MV-4-11 (cell line): Measurements from ENCODE around the gene RAI14.

ENCODE experiments used
- DNase-seq: peaks from one replicate; lab custom pipeline; 2025; lab: John Stamatoyannopoulos, UW

The RAI14 gene

DNA sequence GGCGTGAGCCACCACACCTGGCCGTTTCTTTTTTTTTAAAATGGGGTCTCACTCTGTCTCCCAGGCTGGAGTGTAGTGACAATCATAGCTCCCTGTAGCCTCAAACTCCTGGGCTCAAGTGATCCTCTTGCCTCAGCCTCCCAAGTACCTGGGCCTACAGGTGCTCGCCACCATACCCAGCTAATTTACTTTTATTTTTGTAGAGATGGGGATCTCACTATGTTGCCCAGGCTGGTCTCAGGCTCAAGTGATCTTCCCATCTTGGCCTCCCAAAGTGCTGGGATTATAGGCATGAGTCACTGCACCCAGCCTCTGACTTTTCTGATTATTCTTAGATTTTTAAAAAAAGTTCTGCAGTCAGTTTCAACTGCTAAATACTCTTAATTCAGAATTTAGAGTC is 21.3 kb downstream of the RAI14 start:
- DNase-seq, result no peak

DNA sequence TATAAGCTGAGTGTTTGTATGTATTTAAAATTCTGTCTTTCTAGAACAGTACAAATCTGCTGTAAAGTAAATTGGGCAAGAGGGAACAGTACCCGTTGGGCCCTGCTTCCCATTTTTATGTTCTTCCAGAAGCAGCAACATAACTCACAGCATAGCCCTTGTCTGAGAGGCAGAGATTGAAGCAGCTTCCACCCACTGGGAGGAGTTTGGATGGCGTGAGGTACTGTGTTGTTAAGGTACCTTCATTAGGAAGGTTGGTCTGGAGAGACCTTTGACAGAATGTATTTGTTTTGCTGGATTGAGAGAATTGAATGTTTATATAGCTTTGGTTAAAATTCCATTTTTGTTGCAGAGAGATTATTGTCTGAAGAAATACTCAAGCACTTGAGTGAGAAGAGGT is 24.8 kb downstream of the RAI14 start:
- no peak for DNase-seq

DNA sequence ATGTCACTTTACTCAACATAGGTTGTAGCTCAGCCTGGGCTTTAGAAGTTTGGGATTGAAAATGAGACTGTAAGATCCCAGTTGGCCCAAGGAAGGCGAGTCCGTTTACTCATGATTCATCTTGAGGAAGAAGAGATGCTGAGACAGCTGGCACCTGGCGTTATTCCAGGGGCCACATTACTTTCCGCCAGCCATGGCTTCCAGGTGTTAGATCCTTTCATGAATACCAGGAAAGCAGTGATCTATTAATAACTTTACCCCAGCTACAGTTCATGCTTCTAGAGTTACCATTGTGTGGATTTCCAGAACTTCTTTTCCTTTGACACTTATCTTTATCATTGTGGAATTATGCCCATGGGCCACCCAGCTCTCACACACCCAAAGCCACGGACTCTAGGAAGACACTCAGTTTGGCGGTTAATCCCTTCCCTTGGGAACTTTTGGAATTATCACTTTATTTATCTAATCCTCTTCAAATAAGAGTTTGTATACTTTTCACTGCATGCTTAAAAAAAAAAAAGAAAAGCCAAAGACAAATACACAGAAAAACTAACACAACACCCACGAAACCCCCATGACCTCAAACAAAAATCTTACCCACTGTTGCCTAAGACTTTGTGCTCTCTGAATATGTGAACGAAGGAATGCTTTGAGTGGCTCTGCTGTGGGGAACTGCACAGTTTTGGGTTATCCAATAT is 26.9 kb downstream of the RAI14 start:
- no peak for DNase-seq

DNA sequence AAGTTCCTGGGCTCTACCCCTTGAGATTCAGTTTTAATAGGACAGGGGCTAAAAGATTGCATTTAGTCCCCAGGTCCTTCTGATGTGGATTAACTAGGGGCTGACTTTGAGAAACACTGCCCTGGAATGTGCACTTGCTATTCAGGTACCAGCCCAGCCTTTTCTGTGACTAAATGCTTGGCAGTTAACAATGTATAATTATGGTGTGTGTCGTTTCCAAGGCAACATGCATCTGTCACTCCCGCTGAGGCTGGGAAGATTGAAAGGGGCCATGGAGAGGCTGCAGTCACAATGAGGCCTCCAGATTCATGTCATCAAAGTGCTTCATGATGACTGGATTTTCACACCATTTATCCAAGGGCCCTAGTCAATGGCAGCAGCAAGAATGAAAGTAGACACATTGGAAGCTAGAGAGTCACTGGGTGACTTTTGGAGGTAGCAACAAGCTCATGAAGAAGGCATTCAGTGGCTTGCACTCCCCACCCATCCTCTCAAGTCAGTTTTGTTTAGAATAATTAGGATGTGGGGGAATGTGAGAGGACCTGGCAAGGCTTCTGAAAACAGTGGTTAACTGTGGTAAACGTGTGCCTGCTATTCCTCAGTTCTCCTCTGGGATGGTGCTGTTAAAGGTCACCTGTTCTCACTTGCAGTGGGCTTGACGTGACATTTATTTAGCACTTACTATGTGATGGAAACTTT is 28.3 kb downstream of the RAI14 start:
- DNase-seq, result no peak

DNA sequence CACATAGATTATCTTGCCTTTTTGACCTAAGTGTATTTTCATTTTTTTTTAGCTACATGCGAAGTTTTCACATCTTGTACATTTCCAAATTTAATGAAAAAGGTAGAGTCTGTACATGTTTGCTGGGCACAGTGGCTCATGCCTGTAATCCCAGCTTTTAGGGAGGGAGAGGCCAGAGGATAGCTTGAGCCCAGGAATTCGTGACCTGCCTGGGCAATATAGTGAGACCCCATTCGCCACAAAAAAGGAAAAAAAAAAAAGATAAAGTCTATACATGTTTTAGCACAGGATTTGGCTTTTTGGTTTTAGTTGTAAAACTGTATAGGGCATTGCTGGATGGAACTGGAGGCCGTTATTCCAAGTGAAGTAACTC is 28.8 kb downstream of the RAI14 start:
- no peak for DNase-seq

DNA sequence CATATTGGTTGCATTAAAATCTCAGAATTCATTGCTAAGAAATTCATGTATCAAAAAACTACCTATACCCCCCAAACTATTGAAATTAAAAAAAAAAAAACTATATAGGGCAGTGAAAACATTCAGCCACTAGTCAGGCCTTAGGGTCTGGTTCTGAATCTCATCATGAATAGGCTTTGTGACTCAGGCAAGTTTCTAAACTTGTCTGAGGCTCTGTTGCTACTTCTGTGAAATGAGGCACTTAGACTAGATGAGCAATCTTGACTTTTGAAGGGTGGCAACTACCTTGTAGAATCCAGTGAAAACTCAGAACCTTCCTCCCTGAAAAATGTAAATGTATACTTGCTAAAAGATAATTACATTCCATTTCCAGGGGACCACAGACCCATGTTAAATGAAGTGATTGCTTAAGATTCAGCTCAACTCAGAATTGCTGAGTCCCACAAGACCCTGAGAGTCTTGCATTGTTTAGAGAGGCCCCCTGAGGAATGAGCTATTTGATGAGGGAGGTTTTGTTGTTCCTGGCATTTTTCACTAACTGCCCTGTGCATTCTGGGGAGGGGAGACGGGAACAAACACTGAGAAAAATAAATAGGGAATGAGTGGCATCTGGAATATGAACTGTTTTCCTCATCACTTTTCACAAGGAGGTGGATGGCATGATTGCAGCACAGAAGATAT is 29.5 kb downstream of the RAI14 start:
- DNase-seq, result no peak

DNA sequence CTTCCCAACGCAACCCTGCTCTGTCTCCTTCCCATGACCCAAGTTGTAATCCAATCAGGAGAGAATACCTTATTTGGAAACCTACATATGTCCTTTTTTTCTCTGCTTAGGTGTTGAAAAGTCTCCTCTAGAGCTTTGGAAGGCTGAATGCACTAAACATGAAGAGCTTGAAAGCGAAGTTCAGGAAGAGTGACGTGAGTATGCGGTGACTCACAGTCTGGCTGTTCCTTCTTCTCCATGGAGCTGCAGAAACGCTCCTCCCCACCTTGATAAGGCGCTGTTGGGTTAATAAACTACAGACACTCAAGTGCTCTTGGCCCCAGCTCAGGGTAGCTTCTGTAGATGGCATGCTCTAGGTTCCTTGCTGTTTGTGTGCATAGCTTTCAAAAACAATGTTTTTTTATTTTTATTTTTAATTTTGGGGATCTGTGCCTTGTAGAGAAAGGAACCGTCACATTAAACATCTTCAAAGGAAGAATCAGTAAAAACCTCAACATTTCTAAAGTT is 30.7 kb downstream of the RAI14 start:
- peak; percentile 38 for DNase-seq

DNA sequence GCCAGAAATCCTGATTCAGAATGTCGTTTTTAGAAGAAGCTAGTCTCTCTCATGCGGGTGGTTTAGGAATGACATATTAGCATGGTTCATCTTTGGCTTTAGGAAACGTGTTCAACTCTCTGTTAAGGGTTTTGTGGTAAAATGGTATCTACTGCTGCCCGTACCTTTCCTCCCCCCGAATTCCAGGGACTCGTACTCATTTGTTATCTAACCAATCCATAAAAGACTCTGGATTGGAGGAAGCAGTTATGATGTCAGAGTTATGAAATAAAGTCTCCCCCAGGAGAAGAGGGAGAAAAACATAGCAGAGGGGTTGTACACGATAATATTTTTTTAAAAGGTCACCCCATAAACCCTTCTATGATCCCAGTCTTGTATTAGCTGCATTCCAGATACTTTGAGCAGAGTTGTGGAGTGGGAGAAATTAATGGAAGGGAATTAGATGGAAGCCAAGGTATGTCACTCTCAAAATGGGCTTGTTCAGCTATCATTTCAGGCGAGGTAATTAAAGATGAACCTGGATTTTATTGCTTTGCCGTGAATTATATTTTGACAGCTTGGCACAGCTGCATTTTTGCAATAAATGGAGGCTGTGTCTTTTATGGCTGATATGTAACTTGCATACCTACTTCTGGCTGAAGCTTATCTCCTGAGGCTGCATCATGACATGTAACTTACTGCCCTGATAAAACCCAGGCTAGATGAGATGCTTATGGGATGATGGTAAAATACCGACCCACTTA is 31.3 kb downstream of the RAI14 start:
- no peak for DNase-seq

DNA sequence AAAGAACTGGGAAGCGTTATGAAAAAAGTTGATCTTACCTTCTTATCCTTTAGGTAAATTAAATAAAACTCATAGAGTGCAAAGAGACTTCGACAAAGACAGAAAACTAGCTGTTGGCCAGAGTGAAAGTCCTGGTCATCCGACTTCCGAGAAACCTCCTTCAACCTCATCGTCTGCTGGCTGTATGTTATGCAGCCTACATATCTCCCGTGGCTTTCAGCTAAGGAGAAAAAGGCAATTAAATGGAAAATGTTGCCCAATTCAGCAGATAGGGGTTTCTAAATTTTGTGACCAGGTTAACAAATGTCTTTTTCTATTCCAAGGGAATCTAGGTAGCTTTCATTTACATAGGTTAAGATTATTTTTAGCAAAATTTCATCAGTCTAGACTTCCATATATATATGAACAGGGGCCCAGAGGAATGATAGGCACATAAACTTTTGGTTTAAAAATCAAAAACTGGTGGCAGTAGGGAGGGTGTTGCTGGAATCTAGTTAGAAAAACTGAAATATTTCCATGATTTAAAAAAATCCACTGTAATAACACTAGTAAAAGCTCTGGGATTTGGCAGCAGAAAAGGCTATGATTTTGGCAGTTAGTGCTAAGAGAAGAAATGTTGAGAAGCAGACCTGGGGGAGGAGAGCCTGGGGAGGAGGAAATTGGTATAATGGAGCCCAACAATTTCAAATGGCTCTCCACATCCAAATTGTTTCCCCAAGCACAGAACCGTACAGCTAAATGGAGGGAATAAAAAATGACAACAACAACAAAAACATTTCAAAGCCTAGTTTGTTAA is 32.1 kb downstream of the RAI14 start:
- no peak for DNase-seq

DNA sequence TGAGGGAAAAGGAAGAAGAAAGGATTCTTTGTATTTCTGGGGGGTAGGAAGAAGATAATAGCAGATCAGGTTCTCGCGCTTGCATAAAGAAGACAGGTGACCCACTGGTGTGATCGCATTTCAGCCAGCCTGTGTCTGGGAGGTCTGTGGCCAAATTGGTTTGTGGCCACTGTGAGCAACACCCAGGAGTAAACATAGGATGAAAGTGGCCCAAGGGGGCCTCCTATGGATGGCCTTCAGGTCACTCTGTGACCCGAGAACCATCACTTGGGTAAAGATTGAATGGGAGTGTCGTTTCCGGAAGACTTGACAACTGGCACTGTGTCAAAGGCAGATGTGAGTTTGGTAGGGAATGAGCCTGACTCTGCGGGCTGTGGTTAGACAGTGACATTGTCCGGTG is 34.2 kb downstream of the RAI14 start:
- DNase-seq, result no peak

DNA sequence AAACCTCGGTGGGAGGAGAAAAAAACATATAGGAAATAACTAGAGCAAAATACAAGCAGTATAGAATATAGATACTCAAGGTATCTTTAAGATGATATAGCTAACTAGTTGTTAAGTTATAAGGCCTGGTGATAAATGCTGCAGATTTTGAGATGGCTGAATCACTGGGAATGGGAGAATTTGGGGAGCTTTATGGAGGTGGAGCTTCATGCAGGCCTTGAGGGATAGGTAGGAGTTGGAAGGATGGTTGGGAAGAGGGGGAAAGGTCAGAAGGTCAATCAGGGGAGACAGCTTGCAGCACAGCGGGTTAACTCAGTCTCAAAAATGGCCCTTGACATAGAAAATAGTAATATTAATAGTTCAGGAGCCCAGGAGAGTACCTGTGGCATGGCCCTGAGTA is 34.8 kb downstream of the RAI14 start:
- no peak for DNase-seq

DNA sequence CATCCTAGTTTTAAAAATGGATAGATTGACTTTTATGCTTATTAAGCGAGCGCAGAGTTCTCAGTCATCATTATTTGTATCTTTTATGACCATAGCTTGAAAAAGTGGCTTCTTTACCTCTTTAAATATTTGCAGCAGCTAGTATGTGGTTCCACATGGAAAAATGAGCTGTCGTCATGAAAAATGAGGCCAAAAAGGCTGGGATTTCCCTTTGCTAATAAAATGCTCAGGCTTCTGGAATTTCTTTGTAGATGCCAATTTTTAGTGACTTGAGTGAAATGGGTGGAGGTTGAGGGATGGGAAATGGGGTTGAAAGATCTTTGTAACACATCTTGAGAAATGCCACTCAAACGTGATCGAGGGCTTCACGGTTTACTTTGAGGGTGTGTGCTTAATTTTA is 35.2 kb downstream of the RAI14 start:
- DNase-seq, result no peak

DNA sequence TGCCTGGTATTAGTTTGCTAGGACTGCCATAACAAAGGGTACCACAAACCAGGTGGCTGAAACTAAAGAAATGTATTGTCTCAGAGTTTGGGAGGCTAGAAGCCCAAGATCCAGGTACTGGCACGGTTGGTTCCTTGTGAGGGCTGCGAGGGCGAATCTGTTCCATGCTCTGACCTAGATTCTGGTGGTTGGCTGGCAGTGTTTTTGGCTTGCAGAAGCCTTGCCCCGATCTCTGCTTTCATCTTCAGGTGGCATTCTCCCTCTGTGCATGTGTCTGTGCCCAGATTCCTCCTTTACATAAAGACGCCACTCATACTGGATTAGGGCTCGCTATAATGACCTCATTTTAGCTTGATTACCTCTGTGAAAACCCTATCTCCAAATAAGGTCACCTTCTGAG is 36.7 kb downstream of the RAI14 start:
- DNase-seq, result no peak

DNA sequence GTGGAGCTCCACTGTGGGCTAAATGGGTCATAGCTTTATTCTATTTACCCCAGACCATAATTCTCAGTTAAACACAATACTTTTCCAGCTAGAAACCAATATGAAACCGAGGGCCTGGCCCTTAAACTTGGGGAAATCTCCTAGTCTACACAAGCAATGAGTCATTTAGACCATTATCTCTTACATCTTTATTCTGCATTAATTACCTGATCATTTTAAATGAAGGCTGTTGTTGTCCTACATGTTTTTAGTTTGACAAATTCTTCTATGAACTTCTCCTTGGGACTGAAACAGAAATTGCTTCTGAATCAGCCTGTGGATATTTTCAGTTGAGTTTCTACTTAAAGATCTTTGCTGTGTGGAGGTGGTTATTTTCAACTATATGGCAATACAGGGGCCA is 37.9 kb downstream of the RAI14 start:
- DNase-seq, result no peak

DNA sequence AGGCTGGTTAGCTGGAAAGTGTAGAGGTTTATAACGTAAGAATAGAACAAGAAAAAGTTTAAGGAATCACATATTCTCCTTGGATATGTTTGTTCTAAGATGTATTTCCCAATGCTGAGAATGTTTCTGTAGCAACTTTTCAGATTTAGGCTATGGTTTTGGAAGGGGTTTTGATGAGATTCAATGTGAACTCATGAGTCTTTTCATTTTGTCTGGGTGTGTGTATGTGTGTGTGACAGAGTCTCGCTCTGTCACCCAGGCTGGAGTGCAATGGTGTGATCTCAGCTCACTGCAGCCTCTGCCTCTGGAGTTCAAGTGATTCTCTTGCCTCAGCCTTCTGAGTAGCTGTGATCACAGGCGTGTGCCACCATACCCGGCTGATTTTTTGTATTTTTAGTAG is 38.6 kb downstream of the RAI14 start:
- no peak for DNase-seq

DNA sequence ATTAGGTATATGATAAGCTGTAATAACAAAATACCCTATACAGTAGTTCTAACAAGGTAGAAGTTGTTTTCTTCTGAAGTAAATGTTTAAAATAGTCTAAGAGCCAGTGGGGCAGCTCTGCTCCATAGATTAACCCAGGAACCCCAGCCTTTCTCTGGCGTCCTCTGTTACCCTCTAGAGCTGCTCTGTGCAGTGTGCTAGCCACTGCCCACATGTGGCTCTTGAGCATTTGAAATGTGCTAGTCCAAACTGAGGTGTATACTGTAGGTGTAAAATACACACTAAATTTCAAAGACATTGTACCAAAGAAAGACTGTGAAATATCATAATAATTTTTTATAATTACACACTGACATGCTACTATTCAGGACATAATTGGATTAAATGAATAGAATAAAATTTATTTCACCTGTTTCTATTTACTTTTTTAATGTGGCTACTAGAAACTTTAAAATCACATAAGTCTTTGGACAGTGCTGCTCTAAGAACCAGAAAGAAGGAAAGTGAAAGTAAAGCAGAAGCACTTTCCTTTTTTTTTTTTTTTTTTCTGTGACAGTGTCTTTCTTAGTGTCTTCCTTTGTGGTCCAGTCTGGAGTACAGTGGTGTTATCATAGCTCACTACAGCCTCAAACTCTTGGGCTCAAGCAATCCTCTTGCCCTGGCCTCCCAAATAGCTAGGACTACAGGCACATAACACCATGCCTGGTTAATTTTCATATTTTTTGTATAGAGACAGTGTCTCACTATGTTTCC is 39.3 kb downstream of the RAI14 start:
- DNase-seq, result peak; percentile 39

DNA sequence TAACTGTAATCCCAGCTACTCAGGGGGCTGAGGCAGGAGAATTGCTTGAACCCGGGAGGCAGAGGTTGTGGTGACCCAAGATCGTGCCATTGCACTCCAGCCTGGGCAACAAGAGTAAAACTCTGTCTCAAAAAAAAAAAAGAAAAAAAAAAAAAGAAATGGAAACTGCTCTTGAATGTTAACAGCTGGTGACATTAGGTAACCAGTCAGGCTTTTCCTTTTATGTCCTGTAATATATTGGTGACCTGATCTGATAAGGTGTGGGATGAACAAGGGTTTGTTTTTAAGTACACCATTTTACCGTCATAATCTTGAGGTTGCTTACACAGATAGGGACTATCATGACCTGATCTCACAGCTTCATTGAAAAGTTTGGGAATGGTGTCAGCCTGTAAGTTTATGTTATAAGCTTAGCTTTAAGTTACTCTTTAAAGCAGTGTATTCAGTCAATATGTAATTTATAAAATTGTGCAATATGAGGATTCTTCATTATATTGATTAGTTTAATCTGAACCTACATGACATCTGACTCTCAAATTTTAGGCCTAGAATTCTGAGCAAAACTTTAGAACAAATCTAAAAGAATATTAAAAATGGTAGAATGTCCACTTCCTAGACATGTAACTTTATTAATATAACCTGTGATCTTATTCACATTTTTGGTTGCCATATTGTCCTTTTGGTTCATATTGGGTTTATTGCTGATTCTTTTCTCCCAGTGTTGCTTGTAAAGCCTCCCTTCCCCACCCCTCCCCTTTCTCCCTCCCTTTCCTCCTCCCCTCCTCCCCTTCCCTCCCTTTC is 41.4 kb downstream of the RAI14 start:
- no peak for DNase-seq

DNA sequence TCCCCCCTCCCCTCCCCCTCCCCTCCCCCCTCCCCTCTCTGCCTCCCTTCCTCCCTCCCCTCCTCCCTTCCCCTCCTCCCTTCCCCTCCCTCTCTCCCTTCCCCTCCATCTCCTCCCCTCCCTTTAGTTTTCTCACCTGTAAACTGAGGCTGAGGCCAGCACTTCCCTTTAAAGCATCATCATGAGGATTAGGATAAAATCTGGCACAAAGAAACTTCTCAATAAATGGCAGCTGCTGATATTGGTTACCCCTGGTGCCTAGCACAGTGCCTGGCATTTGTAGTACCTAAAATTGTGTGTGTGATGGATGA is 41.9 kb downstream of the RAI14 start:
- DNase-seq, result no peak

DNA sequence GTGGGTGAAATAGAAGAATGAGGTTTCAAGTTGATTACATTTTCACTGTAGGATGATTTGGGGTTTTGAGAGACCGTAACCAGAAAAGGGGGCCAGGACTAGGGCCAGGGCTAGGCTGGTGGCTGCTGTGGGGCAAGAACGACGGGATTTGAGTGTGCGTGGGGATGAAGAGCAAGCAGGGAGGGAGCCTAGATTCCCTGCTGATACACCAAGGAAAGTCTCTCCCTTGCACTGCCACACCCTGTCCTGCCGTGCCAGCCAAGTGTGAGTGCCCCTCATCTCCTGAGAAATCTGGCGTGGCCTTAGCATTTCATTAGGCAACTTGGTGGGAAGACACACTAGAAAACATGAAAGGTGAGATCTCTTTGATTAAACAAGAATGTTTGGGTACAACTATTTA is 42.6 kb downstream of the RAI14 start:
- no peak for DNase-seq
